Transverse colon (tissue), 4 donors: ENCODE measurements around the gene IL16. TPM values are rescaled to one million over a fixed set of nuclear protein-coding genes. Genes with fewer than 3 reads are reported as not detected.

Experiments
- DNase-seq: peaks from one replicate; pipeline ENCODE4 v3.0.0-alpha.2; 2019
- H3K27ac ChIP-seq, 4 donors: fragments of 200-600 bp; sonication (generic); 2 replicates each; pipeline ENCODE4 v1.5.1; 2016 to 2018; ENCODE audit warnings: inconsistent platforms in 4 of 4
- H3K27me3 ChIP-seq: fragments of 200-600 bp; sonication (generic); 2 replicates; pipeline ENCODE4 v1.5.1; 2017; ENCODE audit warnings: inconsistent platforms
- H3K36me3 ChIP-seq, 4 donors: fragments of 200-600 bp; sonication (generic); 2 replicates each; pipeline ENCODE4 v1.5.1; 2017 to 2019; ENCODE audit warnings: inconsistent platforms in 4 of 4
- H3K4me1 ChIP-seq, 4 donors: fragments of 200-600 bp; sonication (generic); 2 replicates each; pipeline ENCODE4 v1.5.1; 2017 to 2020; ENCODE audit warnings: inconsistent platforms in 4 of 4
- H3K4me3 ChIP-seq, 4 donors: fragments of 200-600 bp; sonication (generic); 1 replicate in 1 of 4; 2 replicates in 3 of 4; pipeline versions ENCODE4 v1.5.1 to v1.6.1; 2017 to 2019; ENCODE audit warnings: inconsistent platforms in 4 of 4
- H3K9me3 ChIP-seq, 2 donors: fragments of 200-600 bp; sonication (generic); 2 replicates each; pipeline ENCODE4 v1.5.1; 2017 to 2019; ENCODE audit warnings: inconsistent platforms in 2 of 2
- EP300 ChIP-seq: sonication (generic); formaldehyde crosslinking; IDR thresholded peaks from one replicate; pipeline ENCODE4 v1.6.1; 2017; ENCODE audit warnings: antibody characterized with exemption, low read depth
- POLR2A ChIP-seq: fragments of 450-650 bp; IDR thresholded peaks from one replicate; pipeline ENCODE4 v1.6.1; 2016; ENCODE audit warnings: antibody characterized with exemption, mild to moderate bottlenecking, moderate library complexity
- POLR2AphosphoS5 ChIP-seq, 3 donors: sonication (generic); formaldehyde crosslinking; IDR thresholded peaks; one replicate each; pipeline ENCODE4 v1.6.1; 2016; ENCODE audit warnings: antibody characterized with exemption in 3 of 3
- WGBS, 2 donors: methylation state at CpG; one replicate each; pipeline ENCODE4 v1.1.5; 2018; ENCODE audit warnings: low coverage in 1 of 2; 5-methylcytosine and 5-hydroxymethylcytosine counted together
- in situ Hi-C, 4 donors: fragments of 200-750 bp; cut with MboI; loops; one replicate each; pipeline versions ENCODE4 v1.15.0 to v1.15.1; 2017; ENCODE audit warnings: low sequenced_read_pairs in 3 of 4, low pct_ligation_motif_present in 1 of 4, low pct_unique_long_range_greater_than_20kb in 1 of 4
- intact Hi-C: fragments of 100-400 bp; cut with DNase I; formaldehyde crosslinking; loops from one replicate; pipeline ENCODE4 v1.15.1; 2023; ENCODE audit warnings: low total_unique reads
- total RNA-seq, 4 donors: library from RNA; depleted of rRNA; stranded (reverse); fragments of >200 nt; gene quantifications; one replicate each; pipeline ENCODE4 v1.1.0, GENCODE V29; 2016
- TF ChIP-seq, protein P1 (sequence below), 5 experiments: fragments of 200-600 bp in 3 of 5; fragments of 450-650 bp in 2 of 5; sonication (generic) in 3 of 5; IDR thresholded peaks; 1 replicate in 2 of 5; 2 replicates in 3 of 5; pipeline ENCODE4 v1.5.1; 2016 to 2017; ENCODE audit warnings: antibody characterized with exemption in 5 of 5, inconsistent platforms in 3 of 5, mild to moderate bottlenecking in 2 of 5, moderate library complexity in 1 of 5

Gene IL16
- total RNA-seq, 4 donors from 2014 or later = 5.2 to 40.0 (median 22.3) TPM

DNA sequence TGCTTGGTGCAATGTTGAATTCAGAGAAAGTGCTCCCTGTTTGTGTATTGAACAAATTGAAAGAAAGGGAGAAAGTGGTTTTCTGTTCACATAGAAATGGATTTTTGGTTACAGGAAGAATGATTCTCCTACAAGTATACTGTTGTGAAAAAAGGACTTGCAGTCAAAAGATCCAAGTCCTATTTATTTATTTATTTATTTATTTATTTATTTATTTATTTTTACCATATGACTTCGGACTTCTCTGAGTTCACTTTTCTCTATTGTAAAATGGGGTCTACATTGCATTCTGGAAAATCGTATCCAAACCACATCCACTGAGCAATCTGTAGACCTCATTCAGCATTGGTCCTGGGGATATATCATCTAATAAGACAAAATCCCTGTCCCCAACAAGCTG lies 81.2 kb downstream of the IL16 start:
- in situ Hi-C loops (loop anchor here in 2 of 4 donors (5.0 kb wide), 2 partner anchors 59 to 119 kb away; no protein-coding TSS in a partner anchor), intact Hi-C loops (no loop called here)
- TF ChIP-seq EP300 (no peak), POLR2A (no peak), POLR2AphosphoS5 (IDR thresholded peaks at IDR 0.05) (no peak)
- TF ChIP-seq, protein P1, sequence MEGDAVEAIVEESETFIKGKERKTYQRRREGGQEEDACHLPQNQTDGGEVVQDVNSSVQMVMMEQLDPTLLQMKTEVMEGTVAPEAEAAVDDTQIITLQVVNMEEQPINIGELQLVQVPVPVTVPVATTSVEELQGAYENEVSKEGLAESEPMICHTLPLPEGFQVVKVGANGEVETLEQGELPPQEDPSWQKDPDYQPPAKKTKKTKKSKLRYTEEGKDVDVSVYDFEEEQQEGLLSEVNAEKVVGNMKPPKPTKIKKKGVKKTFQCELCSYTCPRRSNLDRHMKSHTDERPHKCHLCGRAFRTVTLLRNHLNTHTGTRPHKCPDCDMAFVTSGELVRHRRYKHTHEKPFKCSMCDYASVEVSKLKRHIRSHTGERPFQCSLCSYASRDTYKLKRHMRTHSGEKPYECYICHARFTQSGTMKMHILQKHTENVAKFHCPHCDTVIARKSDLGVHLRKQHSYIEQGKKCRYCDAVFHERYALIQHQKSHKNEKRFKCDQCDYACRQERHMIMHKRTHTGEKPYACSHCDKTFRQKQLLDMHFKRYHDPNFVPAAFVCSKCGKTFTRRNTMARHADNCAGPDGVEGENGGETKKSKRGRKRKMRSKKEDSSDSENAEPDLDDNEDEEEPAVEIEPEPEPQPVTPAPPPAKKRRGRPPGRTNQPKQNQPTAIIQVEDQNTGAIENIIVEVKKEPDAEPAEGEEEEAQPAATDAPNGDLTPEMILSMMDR (IDR thresholded peaks at IDR 0.05) = no peak
- H3K4me1 ChIP-seq = peaks cover 9 to 37% (median 21%) of the 10 kb centered on the region in 4 donors
- H3K36me3 ChIP-seq = no peaks in the 10 kb centered on the region
- no peaks in the 10 kb centered on the region for H3K9me3 ChIP-seq
- DNase-seq = no peak
- no peaks in the 10 kb centered on the region for H3K27me3 ChIP-seq
- no peak overlapping the region for H3K4me3 ChIP-seq
- no peak overlapping the region for H3K27ac ChIP-seq
- WGBS, 2 donors = 100% methylated on average over 2 of the region's 2 CpGs

DNA sequence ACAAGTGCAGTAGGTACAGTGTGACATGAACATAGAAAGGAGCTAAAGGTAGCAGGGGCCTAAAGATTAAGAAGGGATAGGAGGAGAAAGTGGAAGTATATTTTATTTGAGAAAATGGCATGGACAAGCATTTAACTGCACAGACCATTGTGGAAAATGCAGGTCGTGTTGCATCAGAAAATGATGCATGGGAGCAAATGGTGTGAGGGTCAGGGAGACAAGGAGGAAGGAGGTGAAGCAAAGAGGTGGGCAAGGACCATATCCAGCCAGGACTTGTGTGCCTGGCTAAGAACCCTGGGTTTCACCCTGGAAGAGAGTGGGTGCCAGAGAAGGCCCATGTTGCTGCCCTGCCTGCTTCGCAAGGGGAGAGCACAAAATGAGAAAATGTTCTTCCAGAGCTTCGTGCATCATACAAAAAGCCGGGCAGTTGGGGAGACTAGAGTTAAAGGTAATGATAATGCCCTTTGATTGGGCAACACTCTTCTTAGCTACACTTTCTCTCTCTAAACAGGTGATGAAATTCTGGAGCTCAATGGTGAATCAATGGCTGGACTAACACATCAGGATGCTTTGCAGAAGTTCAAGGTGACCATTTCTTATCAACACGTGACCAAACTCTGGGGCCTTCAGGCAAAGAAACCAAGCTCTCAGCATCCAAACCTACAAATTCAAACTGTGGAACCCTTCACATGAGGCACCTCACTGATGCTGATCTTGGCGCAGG lies 81.8 kb downstream of the IL16 start:
- Histone ChIP-seq H3K36me3 (no peaks in the 10 kb centered on the region), H3K27me3 (no peaks in the 10 kb centered on the region), H3K27ac (no peak overlapping the region), H3K9me3 (no peaks in the 10 kb centered on the region), H3K4me3 (no peak overlapping the region), H3K4me1 (peaks cover 9 to 37% (median 21%) of the 10 kb centered on the region in 4 donors)
- intact Hi-C loops (no loop called here), in situ Hi-C loops (loop anchor here in 2 of 4 donors (5.0 kb wide), 2 partner anchors 59 to 119 kb away; no protein-coding TSS in a partner anchor)
- WGBS, 2 donors = 91 to 94% methylated on average over 3 to 6 of the region's 6 CpGs
- no peak for DNase-seq
- TF ChIP-seq POLR2A (no peak), POLR2AphosphoS5 (IDR thresholded peaks at IDR 0.05) (no peak), EP300 (no peak)
- TF ChIP-seq, protein P1 (IDR thresholded peaks at IDR 0.05) = no peak

DNA sequence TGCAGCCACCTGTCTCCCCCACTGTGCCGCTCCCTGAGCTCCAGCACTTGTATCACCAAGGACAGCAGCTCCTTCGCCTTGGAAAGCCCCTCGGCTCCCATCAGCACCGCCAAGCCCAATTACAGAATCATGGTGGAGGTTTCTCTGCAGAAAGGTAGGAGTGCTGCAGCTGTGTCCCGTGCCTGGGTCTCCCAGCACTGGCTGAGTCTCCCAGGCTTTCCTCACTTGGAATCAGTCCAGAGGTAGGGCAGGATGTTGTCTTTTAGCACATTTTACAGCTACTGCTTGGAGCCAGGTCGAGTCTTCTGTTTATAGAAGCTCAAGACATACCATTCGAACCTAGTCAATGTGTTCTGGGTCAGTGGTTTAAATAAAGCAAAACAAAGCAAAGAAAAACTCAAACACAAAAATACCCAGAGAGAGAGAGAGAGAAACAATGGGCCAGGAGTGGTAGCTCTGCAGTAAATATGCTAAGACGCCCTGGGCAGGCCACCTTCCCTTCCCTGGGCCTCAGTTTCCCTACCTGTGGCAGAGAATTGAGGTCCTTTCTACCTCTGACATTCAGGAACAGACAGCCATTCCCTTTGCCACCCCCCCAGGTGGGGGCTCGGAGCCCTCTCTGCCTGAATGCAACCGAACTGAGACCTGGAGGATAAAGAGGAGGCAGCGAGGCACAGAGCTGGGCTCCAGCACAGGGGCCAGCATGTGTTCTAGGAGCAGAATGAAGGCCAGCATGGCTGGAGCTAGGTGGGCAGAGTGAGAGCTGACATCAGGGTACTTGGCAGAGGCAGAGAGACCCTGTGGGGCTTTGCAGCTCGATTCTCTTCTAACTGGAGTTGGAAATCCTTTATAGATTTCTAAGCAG lies 83.2 kb downstream of the IL16 start:
- no peak for TF ChIP-seq EP300
- TF ChIP-seq, protein P1 (IDR thresholded peaks at IDR 0.05) = no peak
- no peak for TF ChIP-seq POLR2AphosphoS5 (IDR thresholded peaks at IDR 0.05)
- TF ChIP-seq POLR2A = no peak
- H3K27ac ChIP-seq = peak overlapping the region in 1 of 4 donors; percentile 15
- intact Hi-C loops = no loop called here
- no peaks in the 10 kb centered on the region for H3K9me3 ChIP-seq
- in situ Hi-C loops = loop anchor here in 3 of 4 donors (5.0 kb wide), 3 partner anchors 57 to 122 kb away; no protein-coding TSS in a partner anchor
- DNase-seq = no peak
- H3K4me1 ChIP-seq = peaks cover 9 to 37% (median 17%) of the 10 kb centered on the region in 4 donors
- H3K36me3 ChIP-seq = no peaks in the 10 kb centered on the region
- no peaks in the 10 kb centered on the region for H3K27me3 ChIP-seq
- H3K4me3 ChIP-seq = no peak overlapping the region
- WGBS, 2 donors = 75 to 79% methylated on average over 5 to 12 of the region's 12 CpGs
